Stimulated activated CD8-positive, alpha-beta memory T cell treated with anti-CD3 and anti-CD28 coated beads, Interleukin-15, amount 100 ng/mL, for 1 hour (primary cell): Measurements from ENCODE around the gene ZNF277.

Source experiments
- DNase-seq: peaks from one replicate; pipeline ENCODE4 v3.0.0-alpha.2; 2020; ENCODE audit warnings: low read depth

Gene ZNF277

GRCh38 chr7:112185005-112185834 lies 21.3 kb upstream of the ZNF277 start:
- DNase-seq = no peak

GRCh38 chr7:112186300-112186699 lies 20.2 kb upstream of the ZNF277 start:
- DNase-seq = no peak

- DNase-seq = no peak
Observed at GRCh38 chr7:112188257-112188656, 18.2 kb upstream of the ZNF277 start.

- DNase-seq = no peak
Observed at GRCh38 chr7:112189691-112190090, 16.8 kb upstream of the ZNF277 start.

GRCh38 chr7:112190120-112190519 lies 16.4 kb upstream of the ZNF277 start:
- DNase-seq = no peak

- no peak for DNase-seq
Observed at GRCh38 chr7:112192236-112193154, 14.0 kb upstream of the ZNF277 start.

GRCh38 chr7:112193915-112194502 lies 12.5 kb upstream of the ZNF277 start:
- DNase-seq = no peak

GRCh38 chr7:112195717-112196116 lies 10.8 kb upstream of the ZNF277 start:
- no peak for DNase-seq

- DNase-seq = no peak
Observed at GRCh38 chr7:112197322-112197721, 9.2 kb upstream of the ZNF277 start.

GRCh38 chr7:112199035-112199655 lies 7.3 kb upstream of the ZNF277 start:
- DNase-seq = no peak

GRCh38 chr7:112199672-112200071 lies 6.8 kb upstream of the ZNF277 start:
- DNase-seq = no peak

- DNase-seq = no peak
Observed at GRCh38 chr7:112201411-112201810, 5.1 kb upstream of the ZNF277 start.

- DNase-seq = no peak
Observed at GRCh38 chr7:112201839-112202238, 4.7 kb upstream of the ZNF277 start.

GRCh38 chr7:112202816-112203215 lies 3.7 kb upstream of the ZNF277 start:
- no peak for DNase-seq

- DNase-seq = no peak
Observed at GRCh38 chr7:112203365-112203739, 3.1 kb upstream of the ZNF277 start.

GRCh38 chr7:112204499-112205342 lies 1.8 kb upstream of the ZNF277 start:
- no peak for DNase-seq

- DNase-seq = peak; percentile 6
Observed at GRCh38 chr7:112205343-112206237, 905 bp upstream of the ZNF277 start.

GRCh38 chr7:112206991-112207592 lies 597 bp downstream of the ZNF277 start:
- no peak for DNase-seq

GRCh38 chr7:112207765-112208164 lies 1.3 kb downstream of the ZNF277 start:
- DNase-seq = no peak
